DND-41 (cell line): ENCODE measurements around the gene CCR9.

ENCODE experiments used
- EZH2 ChIP-seq: IDR thresholded peaks from 3 replicates; pipeline ENCODE4 v1.6.1; 2012; ENCODE audit warnings: borderline replicate concordance, low read depth, mild to moderate bottlenecking, moderate library complexity, low read length, inconsistent platforms; ENCODE audit not compliant: severe bottlenecking
- TF ChIP-seq, protein P1 (sequence below): IDR thresholded peaks from 2 replicates; pipeline ENCODE4 v1.5.1; 2012; ENCODE audit warnings: borderline replicate concordance, low read length, moderate library complexity, mild to moderate bottlenecking; ENCODE audit not compliant: poor library complexity, severe bottlenecking; ENCODE audit errors: extremely low read depth

DNA sequence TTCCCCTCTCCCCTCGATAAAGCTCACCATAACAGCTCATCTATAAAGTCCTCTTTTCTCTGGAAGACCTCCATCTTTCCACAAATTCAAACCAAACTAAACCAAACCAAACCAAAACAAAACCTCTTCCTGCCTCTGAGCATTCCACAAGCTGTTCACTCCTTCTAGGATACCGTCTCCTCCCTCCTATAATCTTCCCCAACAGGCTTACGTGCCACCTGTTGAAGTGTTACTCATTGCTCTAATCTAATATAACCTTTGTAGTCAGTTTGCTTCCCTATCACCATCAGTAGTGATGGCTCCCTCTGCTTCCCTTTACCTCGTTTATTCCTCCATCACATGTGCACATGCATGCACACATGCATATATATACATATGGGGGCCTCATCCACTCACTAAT lies 12.7 kb upstream of the CCR9 start:
- TF ChIP-seq, protein P1, sequence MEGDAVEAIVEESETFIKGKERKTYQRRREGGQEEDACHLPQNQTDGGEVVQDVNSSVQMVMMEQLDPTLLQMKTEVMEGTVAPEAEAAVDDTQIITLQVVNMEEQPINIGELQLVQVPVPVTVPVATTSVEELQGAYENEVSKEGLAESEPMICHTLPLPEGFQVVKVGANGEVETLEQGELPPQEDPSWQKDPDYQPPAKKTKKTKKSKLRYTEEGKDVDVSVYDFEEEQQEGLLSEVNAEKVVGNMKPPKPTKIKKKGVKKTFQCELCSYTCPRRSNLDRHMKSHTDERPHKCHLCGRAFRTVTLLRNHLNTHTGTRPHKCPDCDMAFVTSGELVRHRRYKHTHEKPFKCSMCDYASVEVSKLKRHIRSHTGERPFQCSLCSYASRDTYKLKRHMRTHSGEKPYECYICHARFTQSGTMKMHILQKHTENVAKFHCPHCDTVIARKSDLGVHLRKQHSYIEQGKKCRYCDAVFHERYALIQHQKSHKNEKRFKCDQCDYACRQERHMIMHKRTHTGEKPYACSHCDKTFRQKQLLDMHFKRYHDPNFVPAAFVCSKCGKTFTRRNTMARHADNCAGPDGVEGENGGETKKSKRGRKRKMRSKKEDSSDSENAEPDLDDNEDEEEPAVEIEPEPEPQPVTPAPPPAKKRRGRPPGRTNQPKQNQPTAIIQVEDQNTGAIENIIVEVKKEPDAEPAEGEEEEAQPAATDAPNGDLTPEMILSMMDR = no peak
- TF ChIP-seq EZH2 = no peak
